ENCODE data around the gene PIGA. TPM values are rescaled to one million over a fixed set of nuclear protein-coding genes. Genes with fewer than 3 reads are reported as not detected.

PIGA gene
- total and polyA plus RNA-seq, 10 donors, result 4.9 to 17.2 (median 12.4) TPM

DNA sequence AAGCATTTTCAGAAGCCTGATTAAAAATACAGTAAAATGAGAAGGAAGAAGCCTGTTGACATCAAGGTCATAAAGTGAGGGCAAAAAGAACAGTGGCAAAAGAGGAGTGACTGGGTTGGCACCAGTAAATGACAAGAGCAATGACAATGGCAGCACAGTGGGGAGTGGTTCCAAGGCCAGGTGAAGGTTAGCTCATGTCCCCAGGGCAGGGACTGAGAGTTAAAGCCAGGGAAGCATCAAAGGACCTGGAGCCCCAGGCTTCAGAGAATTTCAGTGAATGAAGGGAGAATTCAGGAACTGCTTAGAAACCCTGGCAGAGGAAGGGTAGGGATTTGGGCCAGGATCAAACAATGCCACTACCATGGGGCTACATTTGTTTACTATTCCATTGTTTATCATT is 8.8 kb upstream of the PIGA start:
- Histone ChIP-seq H3K27me3 (replicated peaks in 1 of 7) (peaks cover 0 to 25% (median 0%) of the 10 kb centered on the region in 7 donors), H3K4me3 (no peak overlapping the region), H3K4me1 (peaks cover 0 to under 1% (median 0%) of the 10 kb centered on the region in 6 donors), H3K36me3 (no peaks in the 10 kb centered on the region), H3K27ac (peak overlapping the region in 4 of 8 donors; percentile 26 to 61 (median 28)), H3K9me3 (no peaks in the 10 kb centered on the region)
- intact Hi-C loops (cut with DNase I; ENCODE audit: low total_unique reads), result no loop called here
- TF ChIP-seq POLR2A (IDR thresholded peaks at IDR 0.05), result no peak
- no peak for TF ChIP-seq POLR2AphosphoS5 (IDR thresholded peaks at IDR 0.05)
- TF ChIP-seq, protein P1, sequence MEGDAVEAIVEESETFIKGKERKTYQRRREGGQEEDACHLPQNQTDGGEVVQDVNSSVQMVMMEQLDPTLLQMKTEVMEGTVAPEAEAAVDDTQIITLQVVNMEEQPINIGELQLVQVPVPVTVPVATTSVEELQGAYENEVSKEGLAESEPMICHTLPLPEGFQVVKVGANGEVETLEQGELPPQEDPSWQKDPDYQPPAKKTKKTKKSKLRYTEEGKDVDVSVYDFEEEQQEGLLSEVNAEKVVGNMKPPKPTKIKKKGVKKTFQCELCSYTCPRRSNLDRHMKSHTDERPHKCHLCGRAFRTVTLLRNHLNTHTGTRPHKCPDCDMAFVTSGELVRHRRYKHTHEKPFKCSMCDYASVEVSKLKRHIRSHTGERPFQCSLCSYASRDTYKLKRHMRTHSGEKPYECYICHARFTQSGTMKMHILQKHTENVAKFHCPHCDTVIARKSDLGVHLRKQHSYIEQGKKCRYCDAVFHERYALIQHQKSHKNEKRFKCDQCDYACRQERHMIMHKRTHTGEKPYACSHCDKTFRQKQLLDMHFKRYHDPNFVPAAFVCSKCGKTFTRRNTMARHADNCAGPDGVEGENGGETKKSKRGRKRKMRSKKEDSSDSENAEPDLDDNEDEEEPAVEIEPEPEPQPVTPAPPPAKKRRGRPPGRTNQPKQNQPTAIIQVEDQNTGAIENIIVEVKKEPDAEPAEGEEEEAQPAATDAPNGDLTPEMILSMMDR (IDR thresholded peaks at IDR 0.05 in 8 of 11, conservative IDR thresholded peaks at IDR 0.05 in 3 of 11), result no peak
- no peak for DNase-seq

DNA sequence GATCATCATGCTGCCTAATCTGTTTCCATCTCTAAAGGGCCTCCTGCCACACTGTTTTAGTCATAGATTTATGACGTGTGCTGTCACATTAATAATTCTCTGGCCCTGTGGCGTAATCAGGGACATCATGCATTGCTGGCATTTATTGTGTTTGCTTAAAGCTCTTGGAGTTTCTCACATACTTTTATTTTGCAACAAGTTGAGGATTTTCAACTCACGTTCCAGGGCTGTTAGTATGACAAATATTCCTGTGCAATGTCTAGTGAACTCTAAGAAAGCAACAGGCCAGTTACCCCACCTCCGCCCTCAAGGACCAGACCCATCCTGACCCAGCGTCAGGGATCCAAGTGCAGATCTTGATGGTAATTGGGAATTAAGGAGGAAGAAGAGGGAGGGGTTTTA is 7.8 kb upstream of the PIGA start:
- no peak overlapping the region for H3K4me3 ChIP-seq
- no peaks in the 10 kb centered on the region for H3K9me3 ChIP-seq
- no peak for DNase-seq
- TF ChIP-seq POLR2A (IDR thresholded peaks at IDR 0.05) (no peak), POLR2AphosphoS5 (IDR thresholded peaks at IDR 0.05) (no peak)
- TF ChIP-seq, protein P1 (IDR thresholded peaks at IDR 0.05 in 8 of 11, conservative IDR thresholded peaks at IDR 0.05 in 3 of 11), result no peak
- no peaks in the 10 kb centered on the region for H3K4me1 ChIP-seq
- H3K36me3 ChIP-seq, result no peaks in the 10 kb centered on the region
- peaks cover 0 to 34% (median 0%) of the 10 kb centered on the region in 7 donors for H3K27me3 ChIP-seq (replicated peaks in 1 of 7)
- intact Hi-C loops (cut with DNase I; ENCODE audit: low total_unique reads), result no loop called here
- H3K27ac ChIP-seq, result no peak overlapping the region
- WGBS, 5 donors, result 53 to 82% (median 76%) methylated on average over 5 of the region's 5 CpGs

DNA sequence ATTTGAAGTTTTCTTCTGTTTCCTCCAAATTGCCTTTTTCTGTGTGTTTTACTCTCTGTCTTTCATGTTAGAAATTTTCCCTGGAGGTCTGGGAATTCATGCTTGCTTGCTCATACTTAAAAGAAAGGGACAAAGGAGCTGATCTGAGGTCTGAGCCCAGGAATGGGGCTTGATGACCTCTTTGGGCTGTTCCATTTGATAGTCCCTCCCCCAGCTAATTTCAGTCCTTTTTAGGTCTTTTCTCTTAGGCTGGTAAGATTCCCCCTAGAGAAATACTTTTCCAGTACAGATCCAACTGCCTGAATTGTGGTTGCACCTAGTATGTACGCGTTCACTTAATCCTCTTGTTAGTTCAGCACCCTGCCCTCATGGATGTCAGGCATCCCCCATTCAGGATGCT is 5.5 kb upstream of the PIGA start:
- intact Hi-C loops (cut with DNase I; ENCODE audit: low total_unique reads), result no loop called here
- Histone ChIP-seq H3K27me3 (replicated peaks in 1 of 7) (peaks cover 0 to 25% (median 0%) of the 10 kb centered on the region in 7 donors), H3K36me3 (no peaks in the 10 kb centered on the region), H3K9me3 (no peaks in the 10 kb centered on the region), H3K4me3 (no peak overlapping the region), H3K27ac (no peak overlapping the region), H3K4me1 (peaks cover 0 to 6% (median 0%) of the 10 kb centered on the region in 6 donors)
- 85 to 94% (median 93%) methylated on average over 2 of the region's 2 CpGs for WGBS, 5 donors
- TF ChIP-seq POLR2A (IDR thresholded peaks at IDR 0.05) (no peak), POLR2AphosphoS5 (IDR thresholded peaks at IDR 0.05) (no peak)
- TF ChIP-seq, protein P1 (IDR thresholded peaks at IDR 0.05 in 8 of 11, conservative IDR thresholded peaks at IDR 0.05 in 3 of 11), result no peak
- DNase-seq, result no peak

DNA sequence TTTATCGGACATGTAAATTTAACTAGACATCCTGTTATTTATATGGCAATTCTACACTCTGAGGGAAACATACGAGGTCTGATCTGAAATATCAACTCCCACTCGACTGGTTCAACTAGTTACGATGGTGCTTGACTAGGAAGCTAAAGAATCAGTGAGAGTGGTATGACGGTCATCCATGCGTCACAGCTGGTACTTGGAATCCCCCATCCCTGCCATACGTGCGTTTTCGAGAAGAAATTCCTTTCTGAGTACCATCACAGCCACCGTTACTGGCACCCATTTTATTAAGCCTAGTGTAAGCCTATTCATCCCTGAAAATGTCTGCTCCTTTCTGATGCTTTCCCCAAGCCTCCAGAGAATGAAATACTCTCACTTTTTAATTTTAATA is 695 bp upstream of the PIGA start:
- Histone ChIP-seq H3K36me3 (peaks cover 0 to 9% (median 5%) of the 10 kb centered on the region in 6 donors), H3K27ac (peak overlapping the region in 7 of 8 donors; percentile 32 to 91 (median 88)), H3K27me3 (replicated peaks in 1 of 7) (peaks cover 0 to 12% (median 0%) of the 10 kb centered on the region in 7 donors), H3K4me3 (peak overlapping the region; percentile 14 to 78 (median 55)), H3K9me3 (no peaks in the 10 kb centered on the region), H3K4me1 (peaks cover 0 to 29% (median 7%) of the 10 kb centered on the region in 6 donors)
- intact Hi-C loops (cut with DNase I; ENCODE audit: low total_unique reads), result no loop called here
- WGBS, 5 donors, result 0 to 52% (median 0%) methylated on average over 5 to 10 of the region's 10 CpGs
- TF ChIP-seq, protein P1 (IDR thresholded peaks at IDR 0.05 in 8 of 11, conservative IDR thresholded peaks at IDR 0.05 in 3 of 11), result no peak
- TF ChIP-seq POLR2AphosphoS5 (IDR thresholded peaks at IDR 0.05) (no peak), POLR2A (IDR thresholded peaks at IDR 0.05) (no peak)
- no peak for DNase-seq
